CD4-positive, alpha-beta T cell treated with Interleukin-21 for 1 hour (primary cell): ENCODE results near the gene SREBF2.

Experiments used
- DNase-seq: peaks from one replicate; pipeline ENCODE4 v3.0.0-alpha.2; 2020

The SREBF2 gene

GRCh38 chr22:41923595-41924276, 90.8 kb downstream of the SREBF2 start:
- no peak for DNase-seq

- DNase-seq, result peak; percentile 79
Observed at GRCh38 chr22:41925783-41926460, 93.0 kb downstream of the SREBF2 start.

- no peak for DNase-seq
Observed at GRCh38 chr22:41927813-41928212, 94.9 kb downstream of the SREBF2 start.

GRCh38 chr22:41928593-41929417, 95.9 kb downstream of the SREBF2 start:
- DNase-seq, result no peak

GRCh38 chr22:41929418-41929810, 96.5 kb downstream of the SREBF2 start:
- no peak for DNase-seq

GRCh38 chr22:41931701-41932269, 98.9 kb downstream of the SREBF2 start:
- no peak for DNase-seq

- DNase-seq, result no peak
Observed at GRCh38 chr22:41932353-41932752, 99.4 kb downstream of the SREBF2 start.

GRCh38 chr22:41933411-41934177, 100.7 kb downstream of the SREBF2 start:
- no peak for DNase-seq

GRCh38 chr22:41934284-41935014, 101.5 kb downstream of the SREBF2 start:
- DNase-seq, result no peak

GRCh38 chr22:41935015-41935351, 102.1 kb downstream of the SREBF2 start:
- no peak for DNase-seq

- DNase-seq, result no peak
Observed at GRCh38 chr22:41935509-41935908, 102.6 kb downstream of the SREBF2 start.

GRCh38 chr22:41936894-41937169, 103.9 kb downstream of the SREBF2 start:
- DNase-seq, result no peak

- DNase-seq, result peak; percentile 99
Observed at GRCh38 chr22:41939981-41940831, 107.3 kb downstream of the SREBF2 start.

GRCh38 chr22:41940832-41941765, 108.2 kb downstream of the SREBF2 start:
- peak; percentile 91 for DNase-seq

GRCh38 chr22:41943661-41944209, 110.8 kb downstream of the SREBF2 start:
- DNase-seq, result no peak

GRCh38 chr22:41946629-41947423, 113.9 kb downstream of the SREBF2 start, which contains the start of gene CENPM:
Gene CENPM, minus strand, starts transcription at chr22:41947152. Its CDS starts 76 bp downstream, at chr22:41947076.
- DNase-seq, result peak; percentile 88

- no peak for DNase-seq
Observed at GRCh38 chr22:41947424-41948080, 114.6 kb downstream of the SREBF2 start.

GRCh38 chr22:41948142-41948541, 115.2 kb downstream of the SREBF2 start:
- no peak for DNase-seq
